ENCODE data around the gene AIPL1.

DNA sequence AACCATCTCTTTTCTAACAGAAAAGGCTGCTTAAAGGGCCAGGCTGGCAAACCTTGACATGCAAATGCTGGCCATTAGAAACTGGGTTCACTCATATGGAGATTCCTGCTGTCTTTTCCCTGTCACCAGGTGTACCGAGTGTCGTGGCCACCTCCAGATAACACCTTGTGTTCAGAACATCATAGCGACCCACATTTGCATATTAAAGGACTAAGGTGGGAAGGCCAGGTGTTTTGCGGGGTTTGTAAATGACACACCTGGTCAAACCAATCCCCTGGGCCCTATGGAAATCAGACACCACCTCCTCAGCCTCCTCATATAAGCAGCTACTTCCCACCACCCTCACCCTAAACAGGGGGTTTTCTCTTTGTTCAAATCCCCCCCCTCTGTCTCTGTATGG, 2.5 kb upstream of the AIPL1 start:
- TF ChIP-seq, protein P1, sequence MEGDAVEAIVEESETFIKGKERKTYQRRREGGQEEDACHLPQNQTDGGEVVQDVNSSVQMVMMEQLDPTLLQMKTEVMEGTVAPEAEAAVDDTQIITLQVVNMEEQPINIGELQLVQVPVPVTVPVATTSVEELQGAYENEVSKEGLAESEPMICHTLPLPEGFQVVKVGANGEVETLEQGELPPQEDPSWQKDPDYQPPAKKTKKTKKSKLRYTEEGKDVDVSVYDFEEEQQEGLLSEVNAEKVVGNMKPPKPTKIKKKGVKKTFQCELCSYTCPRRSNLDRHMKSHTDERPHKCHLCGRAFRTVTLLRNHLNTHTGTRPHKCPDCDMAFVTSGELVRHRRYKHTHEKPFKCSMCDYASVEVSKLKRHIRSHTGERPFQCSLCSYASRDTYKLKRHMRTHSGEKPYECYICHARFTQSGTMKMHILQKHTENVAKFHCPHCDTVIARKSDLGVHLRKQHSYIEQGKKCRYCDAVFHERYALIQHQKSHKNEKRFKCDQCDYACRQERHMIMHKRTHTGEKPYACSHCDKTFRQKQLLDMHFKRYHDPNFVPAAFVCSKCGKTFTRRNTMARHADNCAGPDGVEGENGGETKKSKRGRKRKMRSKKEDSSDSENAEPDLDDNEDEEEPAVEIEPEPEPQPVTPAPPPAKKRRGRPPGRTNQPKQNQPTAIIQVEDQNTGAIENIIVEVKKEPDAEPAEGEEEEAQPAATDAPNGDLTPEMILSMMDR (IDR thresholded peaks at IDR 0.05): no peak
- no peak for TF ChIP-seq POLR2A (IDR thresholded peaks at IDR 0.05)
